K562 (cell line): ENCODE data around the gene DCAF5. TPM values are rescaled to one million over a fixed set of nuclear protein-coding genes. Genes with fewer than 3 reads are reported as not detected.

ENCODE experiments used
- ATAC-seq: fragments of 200-7000 bp; cut with Tn5 transposase; 3 replicates; pipeline ENCODE4 v1.9.1; 2020; ENCODE audit warnings: moderate library complexity
- BruUV-seq: library from RNA; stranded (reverse); fragments of 400-500 nt; replicated peaks from 2 replicates; lab custom pipeline; 2021; lab: Mats Ljungman, UMichigan
- CTCF ChIA-PET: fragments of 300-600 bp; formaldehyde crosslinking; extraction: SDS; loops from one replicate; lab custom pipeline; 2021; ENCODE audit warnings: low intra/inter-chr PET ratio; lab: Yijun Ruan, JAX
- POLR2A ChIA-PET: fragments of 300-600, 350-650 bp; sonication (Branson Sonifier 250); formaldehyde crosslinking; extraction: SDS; loops from one replicate; lab custom pipeline; 2021; ENCODE audit warnings: antibody characterized with exemption, inconsistent platforms; lab: Yijun Ruan, JAX
- DNase-seq, 4 experiments: peaks; one replicate each; pipeline versions ENCODE4 v3.0.0 to v3.0.0-alpha.2; 2011 to 2018; ENCODE audit warnings: low spot score in 3 of 4, mixed read lengths in 3 of 4; ENCODE audit errors: extremely low read depth in 1 of 4
- FAIRE-seq: peaks from 2 replicates; lab custom pipeline; 2011; peaks lifted over from hg19 to GRCh38; lab: Jason Lieb, UNC
- H2AFZ ChIP-seq: 2 replicates; pipeline ENCODE4 v1.6.0; 2011; ENCODE audit warnings: low read depth, low read length, control low read depth, inconsistent platforms
- H3K27ac ChIP-seq: fragments of 200-600 bp; 3 replicates; pipeline ENCODE4 v1.8.0; 2011; ENCODE audit warnings: low read depth, mild to moderate bottlenecking, control low read depth, inconsistent platforms, low read length, moderate library complexity, mixed read lengths; ENCODE audit errors: extremely low read depth
- H3K27me3 ChIP-seq, 2 experiments: fragments of 300-600 bp in 1 of 2; 2 replicates in 1 of 2; 3 replicates in 1 of 2; pipeline versions ENCODE4 v1.6.0 to v1.8.0; 2011; ENCODE audit warnings: inconsistent platforms in 2 of 2, low read length in 2 of 2, mild to moderate bottlenecking in 1 of 2, mixed read lengths in 1 of 2, moderate library complexity in 1 of 2; ENCODE audit not compliant: control insufficient read depth in 2 of 2, insufficient read depth in 2 of 2
- H3K36me3 ChIP-seq: fragments of 300-600 bp; 3 replicates; pipeline ENCODE4 v1.8.0; 2011; ENCODE audit warnings: mild to moderate bottlenecking, low read length, inconsistent platforms; ENCODE audit not compliant: control insufficient read depth, insufficient read depth
- H3K4me1 ChIP-seq, 2 experiments: fragments of 200-600 bp in 1 of 2; replicated peaks in 1 of 2; 2 replicates in 1 of 2; 3 replicates in 1 of 2; pipeline versions ENCODE4 v1.5.1 to v1.8.0; 2011; ENCODE audit warnings: inconsistent platforms in 2 of 2, low read length in 2 of 2, mild to moderate bottlenecking in 1 of 2, mixed read lengths in 1 of 2, moderate library complexity in 1 of 2; ENCODE audit not compliant: control insufficient read depth in 2 of 2, insufficient read depth in 2 of 2
- H3K4me2 ChIP-seq: 2 replicates; pipeline ENCODE4 v1.6.1; 2011; ENCODE audit warnings: low read length, control low read depth, inconsistent platforms, mixed read lengths; ENCODE audit not compliant: insufficient read depth
- H3K4me3 ChIP-seq: fragments of 200-600 bp; sonication (generic), shearing (Covaris generic); 2 replicates; pipeline ENCODE4 v1.5.1; 2016; ENCODE audit warnings: control low read depth, inconsistent platforms
- H3K79me2 ChIP-seq: fragments of 200-600 bp; 3 replicates; pipeline ENCODE4 v1.8.0; 2011; ENCODE audit warnings: low read length, inconsistent platforms; ENCODE audit not compliant: control insufficient read depth, insufficient read depth
- H3K9ac ChIP-seq, 2 experiments: 2 replicates each; pipeline versions ENCODE4 v1.6.0 to v1.6.1; 2011; ENCODE audit warnings: low read depth in 2 of 2, low read length in 2 of 2, control low read depth in 1 of 2, inconsistent platforms in 1 of 2, mild to moderate bottlenecking in 1 of 2, mixed read lengths in 1 of 2; ENCODE audit not compliant: insufficient read depth in 1 of 2
- H3K9me1 ChIP-seq: one replicate; pipeline ENCODE4 v1.6.0; 2011; ENCODE audit warnings: inconsistent platforms, mild to moderate bottlenecking, low read length, moderate library complexity; ENCODE audit not compliant: control insufficient read depth, insufficient read depth
- H3K9me3 ChIP-seq: replicated peaks from 2 replicates; pipeline ENCODE4 v1.5.1; 2011; ENCODE audit warnings: low read depth, low read length, inconsistent platforms; ENCODE audit not compliant: control insufficient read depth, insufficient read depth
- H4K20me1 ChIP-seq: replicated peaks from 2 replicates; pipeline ENCODE4 v1.6.1; 2011; ENCODE audit warnings: low read length, inconsistent platforms, mixed read lengths; ENCODE audit not compliant: control insufficient read depth, insufficient read depth
- ATF7 ChIP-seq: fragments of 450-650 bp; IDR thresholded peaks from 2 replicates; pipeline ENCODE4 v1.7.1; 2014; ENCODE audit warnings: mild to moderate bottlenecking, moderate library complexity
- CCAR2 ChIP-seq: fragments of 200-400 bp; formaldehyde crosslinking; IDR thresholded peaks from 2 replicates; pipeline ENCODE4 v1.6.1; 2017; ENCODE audit warnings: mild to moderate bottlenecking, low read depth, low read length
- HDGF ChIP-seq: fragments of 450-650 bp; IDR thresholded peaks from 2 replicates; pipeline ENCODE4 v1.6.1; 2016
- MEF2A ChIP-seq: IDR thresholded peaks from 2 replicates; pipeline ENCODE4 v1.6.1; 2011; ENCODE audit warnings: low read depth, mild to moderate bottlenecking, low read length, moderate library complexity; ENCODE audit not compliant: control insufficient read depth
- POLR2H ChIP-seq: IDR thresholded peaks from 2 replicates; pipeline ENCODE4 v1.6.1; 2016; ENCODE audit warnings: missing genetic modification characterization, low read depth, mild to moderate bottlenecking, control low read depth, missing compliant biosample characterization, moderate library complexity
- ZBED1 ChIP-seq: IDR thresholded peaks from 2 replicates; pipeline ENCODE4 v1.6.1; 2014
- ZNF57 ChIP-seq: fragments of 450-650 bp; formaldehyde crosslinking; IDR thresholded peaks from 2 replicates; pipeline ENCODE4 v1.4.0; 2020; ENCODE audit warnings: mild to moderate bottlenecking, moderate library complexity
- WGBS: fragments of 100-300 bp; shearing (Covaris generic); methylation state at CpG from one replicate; pipeline ENCODE4 v1.1.6; 2016; ENCODE audit warnings: low coverage, mixed read lengths; ENCODE audit not compliant: insufficient coverage; ENCODE audit errors: missing lambda C conversion rate; 5-methylcytosine and 5-hydroxymethylcytosine counted together
- in situ Hi-C: fragments of 300-500 bp; cut with MboI; formaldehyde crosslinking; loops from 4 replicates; pipeline ENCODE4 v1.15.0; 2018; ENCODE audit warnings: inconsistent platforms, mixed read lengths
- intact Hi-C: fragments of 100-400 bp; cut with micrococcal nuclease; formaldehyde crosslinking; loops from 2 replicates; pipeline ENCODE4 v1.14.2; 2022
- polyA plus RNA-seq, 8 experiments: library from polyadenylated mRNA; depleted of rRNA in 4 of 8; stranded (reverse) in 5 of 8; unstranded in 3 of 8; fragments of >200 nt; fragmentation: Nextera tagmentation in 2 of 8; fragmentation: Illumina TruSeq in 1 of 8; extraction: Ambion mirVana in 2 of 8; extraction: Trizol in 1 of 8; gene quantifications; 2 replicates each; pipeline versions ENCODE4 v1.2.1 to v1.2.3, GENCODE V29; 2011 to 2014; ENCODE audit warnings: inconsistent platforms in 1 of 8, missing spikeins in 1 of 8
- total RNA-seq, 7 experiments: library from RNA; depleted of rRNA in 6 of 7; stranded (reverse); fragments of >200 nt in 6 of 7; fragmentation: Illumina TruSeq in 2 of 7; extraction: Trizol in 2 of 7; gene quantifications; 2 replicates each; pipeline versions ENCODE4 v1.2.1 to v1.2.3, GENCODE V29; 2011 to 2021; ENCODE audit warnings: low replicate concordance in 1 of 7
- TF ChIP-seq, protein P1 (sequence below): fragments of 450-650 bp; IDR thresholded peaks from 2 replicates; pipeline ENCODE4 v1.7.1; 2018; ENCODE audit warnings: mild to moderate bottlenecking, low read depth; ENCODE audit not compliant: partially characterized antibody
- TF ChIP-seq, protein P2 (sequence below), 2 experiments: fragments of 450-650 bp in 1 of 2; sonication (generic) in 1 of 2; formaldehyde crosslinking in 1 of 2; IDR thresholded peaks in 1 of 2; conservative IDR thresholded peaks in 1 of 2; 2 replicates each; pipeline versions ENCODE4 v1.6.1 to v1.8.1; 2016 to 2023; ENCODE audit warnings: mild to moderate bottlenecking in 2 of 2, moderate library complexity in 2 of 2, inconsistent platforms in 1 of 2, missing genetic modification reagents in 1 of 2

DCAF5 gene
- total and polyA plus RNA-seq, 9 of the 15 experiments (the other 6 are each of a cell fraction or from before 2014, with no cell fraction given): 5.6 to 24.1 (median 12.7) TPM

DNA sequence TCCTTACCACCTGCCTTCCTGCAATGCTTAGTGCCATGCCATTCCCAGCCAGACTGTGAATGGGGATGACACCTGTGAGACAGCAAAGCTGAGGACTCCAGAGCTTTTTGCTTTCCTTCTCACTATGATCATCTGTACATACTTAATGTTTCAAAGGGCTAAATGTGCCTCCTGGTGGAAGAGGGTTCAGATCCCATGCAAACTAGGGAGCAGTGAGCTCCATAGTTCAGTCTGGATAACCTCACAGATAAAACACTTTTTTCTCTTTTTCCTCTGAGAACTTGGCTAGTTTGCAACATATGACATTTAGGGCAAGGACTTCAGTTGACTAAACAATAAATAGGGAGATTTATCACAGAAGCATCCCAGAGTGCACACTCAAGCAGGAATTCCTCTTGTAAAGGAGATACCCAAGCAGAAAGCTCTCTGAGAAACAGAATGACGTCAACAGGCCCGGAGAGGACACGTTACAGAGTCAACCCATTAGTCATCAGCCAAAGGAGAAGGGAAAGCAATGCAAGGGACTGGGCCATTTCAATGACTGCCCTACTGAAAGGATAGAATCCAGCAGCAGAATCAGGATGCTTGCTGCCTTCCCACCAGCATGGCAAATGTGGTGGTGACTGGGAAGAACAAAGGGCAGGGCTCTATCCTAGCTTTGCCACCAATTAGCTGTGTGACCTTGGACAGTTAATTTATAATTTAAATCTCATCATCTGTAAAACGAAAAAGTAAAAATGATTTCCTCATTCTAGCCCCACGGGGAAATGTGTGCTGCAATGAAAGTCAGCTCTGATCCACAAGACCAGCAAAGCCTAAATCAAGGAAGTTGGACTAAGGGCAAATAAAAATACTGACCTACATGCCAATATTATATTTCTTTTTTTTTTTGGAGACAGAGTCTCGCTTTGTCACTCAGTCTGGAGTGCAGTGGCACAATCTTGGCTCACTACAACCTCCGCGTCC is 93.0 kb downstream of the DCAF5 start:
- no peak overlapping the region for H3K9ac ChIP-seq
- H4K20me1 ChIP-seq: no peaks in the 10 kb centered on the region
- no peaks in the 10 kb centered on the region for H3K79me2 ChIP-seq
- FAIRE-seq (no peak), DNase-seq (no peak), ATAC-seq (no peak)
- no peaks in the 10 kb centered on the region for H3K9me3 ChIP-seq
- peaks cover 40% of the 10 kb centered on the region; the same call in 2 of the 3 replicates for H3K36me3 ChIP-seq
- in situ Hi-C loops: no loop called here
- POLR2A ChIA-PET: no interaction called here
- WGBS: 64% methylated on average over 7 of the region's 8 CpGs
- H3K27me3 ChIP-seq: no peaks in the 10 kb centered on the region
- no peak overlapping the region for H2AFZ ChIP-seq
- no peaks in the 10 kb centered on the region for H3K4me1 ChIP-seq
- intact Hi-C loops: no loop called here
- H3K4me2 ChIP-seq: no peak overlapping the region
- no peak for TF ChIP-seq CCAR2
- TF ChIP-seq, protein P1, sequence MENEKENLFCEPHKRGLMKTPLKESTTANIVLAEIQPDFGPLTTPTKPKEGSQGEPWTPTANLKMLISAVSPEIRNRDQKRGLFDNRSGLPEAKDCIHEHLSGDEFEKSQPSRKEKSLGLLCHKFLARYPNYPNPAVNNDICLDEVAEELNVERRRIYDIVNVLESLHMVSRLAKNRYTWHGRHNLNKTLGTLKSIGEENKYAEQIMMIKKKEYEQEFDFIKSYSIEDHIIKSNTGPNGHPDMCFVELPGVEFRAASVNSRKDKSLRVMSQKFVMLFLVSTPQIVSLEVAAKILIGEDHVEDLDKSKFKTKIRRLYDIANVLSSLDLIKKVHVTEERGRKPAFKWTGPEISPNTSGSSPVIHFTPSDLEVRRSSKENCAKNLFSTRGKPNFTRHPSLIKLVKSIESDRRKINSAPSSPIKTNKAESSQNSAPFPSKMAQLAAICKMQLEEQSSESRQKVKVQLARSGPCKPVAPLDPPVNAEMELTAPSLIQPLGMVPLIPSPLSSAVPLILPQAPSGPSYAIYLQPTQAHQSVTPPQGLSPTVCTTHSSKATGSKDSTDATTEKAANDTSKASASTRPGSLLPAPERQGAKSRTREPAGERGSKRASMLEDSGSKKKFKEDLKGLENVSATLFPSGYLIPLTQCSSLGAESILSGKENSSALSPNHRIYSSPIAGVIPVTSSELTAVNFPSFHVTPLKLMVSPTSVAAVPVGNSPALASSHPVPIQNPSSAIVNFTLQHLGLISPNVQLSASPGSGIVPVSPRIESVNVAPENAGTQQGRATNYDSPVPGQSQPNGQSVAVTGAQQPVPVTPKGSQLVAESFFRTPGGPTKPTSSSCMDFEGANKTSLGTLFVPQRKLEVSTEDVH: no peak
- TF ChIP-seq HDGF: no peak
- peak; percentile 16; the same call in 1 of the 2 replicates for TF ChIP-seq ATF7
- TF ChIP-seq ZBED1: no peak
- TF ChIP-seq POLR2H (tag): no peak
- no peak for TF ChIP-seq MEF2A
- TF ChIP-seq, protein P2, sequence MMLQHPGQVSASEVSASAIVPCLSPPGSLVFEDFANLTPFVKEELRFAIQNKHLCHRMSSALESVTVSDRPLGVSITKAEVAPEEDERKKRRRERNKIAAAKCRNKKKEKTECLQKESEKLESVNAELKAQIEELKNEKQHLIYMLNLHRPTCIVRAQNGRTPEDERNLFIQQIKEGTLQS (IDR thresholded peaks at IDR 0.05): peak; percentile 55; the same call in 1 of the 2 replicates
- TF ChIP-seq, protein P2 (CRISPR knock-in tag; conservative IDR thresholded peaks at IDR 0.05): no peak
- no peak for TF ChIP-seq ZNF57 (CRISPR knock-in tag)
- CTCF ChIA-PET: no interaction called here
- BruUV-seq: no TSS peak
- H3K9me1 ChIP-seq: no peaks in the 10 kb centered on the region
- no peak overlapping the region for H3K4me3 ChIP-seq
- H3K27ac ChIP-seq: no peak overlapping the region
